ENCODE data around the gene PLD4.

GRCh38 chr14:104889375-104889757 is 35.3 kb upstream of the PLD4 start:
- TF ChIP-seq, protein P1, sequence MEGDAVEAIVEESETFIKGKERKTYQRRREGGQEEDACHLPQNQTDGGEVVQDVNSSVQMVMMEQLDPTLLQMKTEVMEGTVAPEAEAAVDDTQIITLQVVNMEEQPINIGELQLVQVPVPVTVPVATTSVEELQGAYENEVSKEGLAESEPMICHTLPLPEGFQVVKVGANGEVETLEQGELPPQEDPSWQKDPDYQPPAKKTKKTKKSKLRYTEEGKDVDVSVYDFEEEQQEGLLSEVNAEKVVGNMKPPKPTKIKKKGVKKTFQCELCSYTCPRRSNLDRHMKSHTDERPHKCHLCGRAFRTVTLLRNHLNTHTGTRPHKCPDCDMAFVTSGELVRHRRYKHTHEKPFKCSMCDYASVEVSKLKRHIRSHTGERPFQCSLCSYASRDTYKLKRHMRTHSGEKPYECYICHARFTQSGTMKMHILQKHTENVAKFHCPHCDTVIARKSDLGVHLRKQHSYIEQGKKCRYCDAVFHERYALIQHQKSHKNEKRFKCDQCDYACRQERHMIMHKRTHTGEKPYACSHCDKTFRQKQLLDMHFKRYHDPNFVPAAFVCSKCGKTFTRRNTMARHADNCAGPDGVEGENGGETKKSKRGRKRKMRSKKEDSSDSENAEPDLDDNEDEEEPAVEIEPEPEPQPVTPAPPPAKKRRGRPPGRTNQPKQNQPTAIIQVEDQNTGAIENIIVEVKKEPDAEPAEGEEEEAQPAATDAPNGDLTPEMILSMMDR (IDR thresholded peaks at IDR 0.05): no peak
- TF ChIP-seq POLR2A (IDR thresholded peaks at IDR 0.05) (no peak), EP300 (IDR thresholded peaks at IDR 0.05) (no peak)
